KMS-11 (cell line): ENCODE measurements around the gene YPEL2.

Experiments
- H2AFZ ChIP-seq: fragments of 200-600 bp; sonication (generic); 2 replicates; pipeline ENCODE4 v1.6.1; 2016; ENCODE audit warnings: antibody characterized with exemption, mixed run types, low read depth
- H3K27ac ChIP-seq: fragments of 200-600 bp; sonication (generic); 2 replicates; pipeline ENCODE4 v1.6.1; 2016; ENCODE audit warnings: mild to moderate bottlenecking, mixed run types
- H3K27me3 ChIP-seq: fragments of 200-600 bp; sonication (generic); 2 replicates; pipeline ENCODE4 v1.6.1; 2017; ENCODE audit warnings: mild to moderate bottlenecking, low read depth, mixed run types, moderate library complexity; ENCODE audit not compliant: insufficient read depth
- H3K36me3 ChIP-seq: fragments of 200-600 bp; sonication (generic); 2 replicates; pipeline ENCODE4 v1.6.1; 2017; ENCODE audit warnings: mild to moderate bottlenecking, mixed run types; ENCODE audit not compliant: insufficient read depth
- H3K4me1 ChIP-seq: fragments of 200-600 bp; sonication (generic); 2 replicates; pipeline ENCODE4 v1.6.1; 2016; ENCODE audit warnings: mild to moderate bottlenecking, low read depth, mixed run types; ENCODE audit not compliant: poor library complexity, severe bottlenecking
- H3K4me2 ChIP-seq: fragments of 200-600 bp; sonication (generic); 2 replicates; pipeline ENCODE4 v1.7.0; 2016; ENCODE audit warnings: mild to moderate bottlenecking, mixed run types
- H3K4me3 ChIP-seq: fragments of 200-600 bp; sonication (generic); IDR thresholded peaks from 2 replicates; pipeline ENCODE4 v1.6.1; 2017; ENCODE audit warnings: low read depth, low read length, mixed read lengths; ENCODE audit not compliant: insufficient read depth
- H3K79me2 ChIP-seq: fragments of 200-600 bp; sonication (generic); 2 replicates; pipeline ENCODE4 v1.6.1; 2016; ENCODE audit warnings: low read depth, mixed run types; ENCODE audit not compliant: insufficient read depth
- H3K9ac ChIP-seq: fragments of 200-600 bp; sonication (generic); 2 replicates; pipeline ENCODE4 v1.6.1; 2016; ENCODE audit warnings: mild to moderate bottlenecking, mixed run types
- H4K20me1 ChIP-seq: fragments of 200-600 bp; sonication (generic); 2 replicates; pipeline ENCODE4 v1.6.1; 2016; ENCODE audit warnings: mild to moderate bottlenecking, mixed run types; ENCODE audit not compliant: insufficient read depth
- TF ChIP-seq, protein P1 (sequence below): fragments of 200-600 bp; sonication (generic); conservative IDR thresholded peaks from 2 replicates; pipeline ENCODE4 v1.6.1; 2017; ENCODE audit warnings: low read depth, mild to moderate bottlenecking, antibody characterized with exemption, low read length, moderate library complexity, mixed read lengths

The YPEL2 gene

DNA sequence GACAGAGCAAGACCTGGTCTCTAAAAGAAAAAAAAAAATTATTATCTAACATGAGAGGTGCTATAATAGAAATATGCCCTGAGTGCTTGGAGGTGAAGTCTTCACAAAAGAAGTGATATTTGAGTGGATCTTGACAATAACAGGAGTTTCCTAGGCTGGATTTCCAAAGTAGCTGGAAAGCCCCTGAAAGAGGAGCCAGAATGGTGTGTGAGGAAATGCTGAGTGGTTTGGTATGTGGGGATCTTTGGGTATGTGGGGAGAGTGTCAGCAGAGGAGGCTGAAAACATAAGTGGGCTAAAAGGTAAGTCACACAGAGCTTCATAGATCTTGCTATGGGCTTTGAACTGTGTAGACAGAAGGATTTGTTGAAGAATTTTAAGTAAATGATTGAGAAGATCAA is 100.1 kb downstream of the YPEL2 start:
- H3K4me2 ChIP-seq = no peak overlapping the region
- H3K9ac ChIP-seq = no peak overlapping the region
- H3K36me3 ChIP-seq = no peaks in the 10 kb centered on the region
- no peaks in the 10 kb centered on the region for H4K20me1 ChIP-seq
- H3K79me2 ChIP-seq = no peaks in the 10 kb centered on the region
- TF ChIP-seq, protein P1, sequence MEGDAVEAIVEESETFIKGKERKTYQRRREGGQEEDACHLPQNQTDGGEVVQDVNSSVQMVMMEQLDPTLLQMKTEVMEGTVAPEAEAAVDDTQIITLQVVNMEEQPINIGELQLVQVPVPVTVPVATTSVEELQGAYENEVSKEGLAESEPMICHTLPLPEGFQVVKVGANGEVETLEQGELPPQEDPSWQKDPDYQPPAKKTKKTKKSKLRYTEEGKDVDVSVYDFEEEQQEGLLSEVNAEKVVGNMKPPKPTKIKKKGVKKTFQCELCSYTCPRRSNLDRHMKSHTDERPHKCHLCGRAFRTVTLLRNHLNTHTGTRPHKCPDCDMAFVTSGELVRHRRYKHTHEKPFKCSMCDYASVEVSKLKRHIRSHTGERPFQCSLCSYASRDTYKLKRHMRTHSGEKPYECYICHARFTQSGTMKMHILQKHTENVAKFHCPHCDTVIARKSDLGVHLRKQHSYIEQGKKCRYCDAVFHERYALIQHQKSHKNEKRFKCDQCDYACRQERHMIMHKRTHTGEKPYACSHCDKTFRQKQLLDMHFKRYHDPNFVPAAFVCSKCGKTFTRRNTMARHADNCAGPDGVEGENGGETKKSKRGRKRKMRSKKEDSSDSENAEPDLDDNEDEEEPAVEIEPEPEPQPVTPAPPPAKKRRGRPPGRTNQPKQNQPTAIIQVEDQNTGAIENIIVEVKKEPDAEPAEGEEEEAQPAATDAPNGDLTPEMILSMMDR = no peak
- no peaks in the 10 kb centered on the region for H3K27me3 ChIP-seq
- H2AFZ ChIP-seq = no peak overlapping the region
- H3K27ac ChIP-seq = no peak overlapping the region
- H3K4me3 ChIP-seq = no peak overlapping the region
- H3K4me1 ChIP-seq = no peaks in the 10 kb centered on the region

DNA sequence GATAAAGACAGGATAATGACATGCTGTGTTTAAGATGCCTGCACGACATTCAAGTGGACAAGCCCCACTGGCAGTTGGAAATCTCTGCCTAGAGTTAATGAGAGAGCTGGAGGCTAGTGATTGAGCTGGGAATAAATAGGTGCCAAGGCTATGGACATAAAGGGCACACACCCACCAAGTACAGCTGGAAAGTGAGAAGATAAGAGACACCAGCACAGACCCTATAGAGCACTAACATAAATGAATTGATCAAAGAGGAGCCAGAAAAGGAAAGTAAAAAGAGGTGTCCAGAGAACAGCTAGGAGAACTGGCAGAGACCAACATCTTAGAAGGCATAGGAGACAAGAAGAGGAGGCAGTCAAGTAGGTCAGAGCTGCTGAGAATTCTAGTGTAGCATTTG is 101.2 kb downstream of the YPEL2 start:
- H3K9ac ChIP-seq = no peak overlapping the region
- no peak overlapping the region for H3K27ac ChIP-seq
- no peaks in the 10 kb centered on the region for H3K4me1 ChIP-seq
- H3K4me3 ChIP-seq = no peak overlapping the region
- H3K36me3 ChIP-seq = no peaks in the 10 kb centered on the region
- no peaks in the 10 kb centered on the region for H4K20me1 ChIP-seq
- no peaks in the 10 kb centered on the region for H3K27me3 ChIP-seq
- H3K4me2 ChIP-seq = no peak overlapping the region
- TF ChIP-seq, protein P1 = no peak
- H2AFZ ChIP-seq = no peak overlapping the region
- H3K79me2 ChIP-seq = no peaks in the 10 kb centered on the region

DNA sequence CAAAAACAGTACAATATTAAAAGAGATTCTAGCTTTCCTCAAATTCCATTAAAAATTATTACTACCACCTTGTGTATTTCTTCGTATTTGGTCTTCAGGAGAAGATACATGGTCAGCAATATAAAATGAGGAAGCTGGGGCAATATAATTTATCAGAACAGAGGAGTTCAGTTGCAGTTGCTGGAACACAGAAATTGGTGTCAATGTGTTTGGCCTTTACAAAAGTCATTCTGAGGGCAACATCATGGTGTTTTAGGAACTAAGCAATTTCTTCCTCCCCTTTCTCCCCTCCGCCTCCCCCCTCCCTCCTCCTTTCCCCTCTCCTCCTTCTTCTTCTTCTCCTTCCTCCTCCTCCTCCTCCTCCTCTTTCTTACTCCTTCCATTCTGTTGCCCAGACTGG is 102.1 kb downstream of the YPEL2 start:
- H3K9ac ChIP-seq = no peak overlapping the region
- no peak overlapping the region for H3K4me3 ChIP-seq
- no peak overlapping the region for H3K27ac ChIP-seq
- no peaks in the 10 kb centered on the region for H4K20me1 ChIP-seq
- no peaks in the 10 kb centered on the region for H3K27me3 ChIP-seq
- TF ChIP-seq, protein P1 = no peak
- no peak overlapping the region for H3K4me2 ChIP-seq
- no peak overlapping the region for H2AFZ ChIP-seq
- no peaks in the 10 kb centered on the region for H3K36me3 ChIP-seq
- H3K4me1 ChIP-seq = no peaks in the 10 kb centered on the region
- H3K79me2 ChIP-seq = no peaks in the 10 kb centered on the region

DNA sequence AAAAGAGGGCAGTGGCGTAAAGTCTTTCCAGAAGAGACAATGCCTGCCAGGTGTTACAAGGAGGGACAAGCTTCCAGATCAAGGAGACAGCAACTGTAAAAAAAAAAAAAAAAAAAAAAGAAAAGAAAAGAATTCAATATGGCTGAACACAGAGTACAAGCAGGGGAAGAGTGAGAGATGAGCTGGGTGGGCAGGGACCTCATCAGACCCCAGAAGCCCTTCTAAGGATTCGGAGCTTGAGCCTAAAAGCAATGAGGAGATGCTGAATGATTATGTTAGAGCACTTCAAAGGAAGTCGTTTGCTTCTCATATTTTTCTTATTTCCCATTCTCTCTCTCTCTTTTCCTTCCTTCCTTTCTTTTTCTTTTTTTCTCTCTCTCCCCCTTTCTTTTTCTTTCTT is 103.0 kb downstream of the YPEL2 start:
- no peak overlapping the region for H3K27ac ChIP-seq

More for the DNA sequence above, 103.0 kb downstream of the YPEL2 start:
- H3K4me3 ChIP-seq = no peak overlapping the region
- H3K9ac ChIP-seq = no peak overlapping the region
- H3K36me3 ChIP-seq = no peaks in the 10 kb centered on the region
- H3K4me2 ChIP-seq = no peak overlapping the region
- no peak overlapping the region for H2AFZ ChIP-seq
- no peaks in the 10 kb centered on the region for H4K20me1 ChIP-seq
- no peaks in the 10 kb centered on the region for H3K27me3 ChIP-seq
- TF ChIP-seq, protein P1 = no peak
- H3K4me1 ChIP-seq = peaks cover 4% of the 10 kb centered on the region
- no peaks in the 10 kb centered on the region for H3K79me2 ChIP-seq
